HG03097 (cell line): Measurements from ENCODE around the gene RASSF5.

ENCODE experiments used
- ATAC-seq: cut with Tn5 transposase; IDR thresholded peaks from one replicate; pipeline ENCODE4 v1.9.1; 2021; ENCODE audit not compliant: unreplicated experiment, low FRiP score

RASSF5 gene

DNA sequence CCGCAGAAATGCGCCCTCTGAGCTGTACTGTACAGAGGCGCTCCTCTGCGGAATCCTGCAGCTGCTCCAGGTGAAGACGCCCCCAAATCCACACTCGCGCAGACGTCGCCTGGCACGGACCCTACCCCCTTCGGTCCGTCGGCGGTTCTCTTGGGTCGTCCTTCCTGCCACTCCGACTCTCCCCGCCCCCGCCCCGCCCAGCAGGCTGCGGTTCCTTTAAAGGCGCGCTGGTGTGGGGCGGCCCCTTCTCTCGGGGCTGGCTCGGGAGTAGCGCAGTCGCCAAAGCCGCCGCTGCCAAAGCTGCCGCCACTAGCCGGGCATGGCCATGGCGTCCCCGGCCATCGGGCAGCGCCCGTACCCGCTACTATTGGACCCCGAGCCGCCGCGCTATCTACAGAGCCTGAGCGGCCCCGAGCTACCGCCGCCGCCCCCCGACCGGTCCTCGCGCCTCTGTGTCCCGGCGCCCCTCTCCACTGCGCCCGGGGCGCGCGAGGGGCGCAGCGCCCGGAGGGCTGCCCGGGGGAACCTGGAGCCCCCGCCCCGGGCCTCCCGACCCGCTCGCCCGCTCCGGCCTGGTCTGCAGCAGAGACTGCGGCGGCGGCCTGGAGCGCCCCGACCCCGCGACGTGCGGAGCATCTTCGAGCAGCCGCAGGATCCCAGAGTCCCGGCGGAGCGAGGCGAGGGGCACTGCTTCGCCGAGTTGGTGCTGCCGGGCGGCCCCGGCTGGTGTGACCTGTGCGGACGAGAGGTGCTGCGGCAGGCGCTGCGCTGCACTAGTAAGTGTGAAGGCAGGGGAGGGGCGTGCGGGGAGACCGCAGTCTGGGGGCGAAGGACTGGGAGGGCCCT, at the start of gene RASSF5:
Gene RASSF5 (plus strand): TSS at position 248 of the 846 bp plus-strand sequence. CDS start 72 bp downstream, at position 320.
- no peak for ATAC-seq

- no peak for ATAC-seq
Observed at GRCh38 chr1:206459703-206460102, 47.6 kb upstream of the RASSF5 start.

DNA sequence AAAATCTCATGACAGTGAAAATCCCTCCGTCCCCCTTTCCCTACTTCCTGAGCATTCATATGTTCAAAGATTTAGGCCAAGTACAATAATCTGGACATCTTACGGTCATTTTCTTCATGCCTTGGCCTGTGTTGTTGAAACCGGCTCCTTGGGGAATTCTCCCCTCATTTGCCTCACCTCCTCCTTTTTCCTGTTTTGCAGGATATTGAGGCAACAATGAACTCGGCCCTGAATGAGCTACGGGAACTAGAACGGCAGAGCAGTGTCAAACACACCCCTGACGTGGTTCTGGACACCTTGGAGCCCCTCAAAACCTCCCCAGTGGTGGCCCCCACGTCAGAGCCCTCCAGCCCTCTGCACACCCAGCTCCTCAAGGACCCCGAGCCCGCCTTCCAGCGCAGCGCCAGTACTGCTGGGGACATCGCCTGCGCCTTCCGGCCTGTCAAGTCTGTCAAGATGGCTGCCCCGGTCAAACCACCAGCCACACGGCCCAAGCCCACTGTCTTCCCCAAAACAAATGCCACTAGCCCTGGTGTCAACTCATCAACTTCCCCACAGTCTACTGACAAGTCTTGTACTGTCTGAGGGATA, 46.4 kb upstream of the RASSF5 start:
- no peak for ATAC-seq

- ATAC-seq, result no peak
Observed at GRCh38 chr1:206461602-206462455, 45.5 kb upstream of the RASSF5 start.

DNA sequence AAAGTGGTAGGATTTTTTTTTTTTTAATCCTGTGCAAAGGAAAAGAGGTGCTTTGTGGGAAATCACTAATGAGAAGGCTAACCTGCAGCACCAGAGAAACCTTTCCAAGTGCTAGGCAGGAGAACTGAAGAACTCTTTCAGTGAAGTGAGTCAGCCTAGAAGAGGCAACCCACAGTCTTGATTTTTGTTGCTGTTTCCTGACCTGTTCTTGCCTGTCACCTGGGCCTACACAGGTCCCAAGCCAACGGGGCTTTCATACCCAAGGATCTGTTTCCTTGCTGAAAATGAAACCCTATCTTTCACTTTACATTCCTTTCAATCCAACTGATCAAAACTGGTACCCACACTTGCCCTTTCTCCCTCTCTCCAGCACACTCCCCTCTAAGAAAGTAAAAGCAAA, 44.2 kb upstream of the RASSF5 start:
- ATAC-seq, result no peak

GRCh38 chr1:206463911-206464310, 43.4 kb upstream of the RASSF5 start:
- ATAC-seq, result no peak

GRCh38 chr1:206464456-206464964, 42.8 kb upstream of the RASSF5 start:
- no peak for ATAC-seq

GRCh38 chr1:206465951-206466350, 41.4 kb upstream of the RASSF5 start:
- no peak for ATAC-seq

DNA sequence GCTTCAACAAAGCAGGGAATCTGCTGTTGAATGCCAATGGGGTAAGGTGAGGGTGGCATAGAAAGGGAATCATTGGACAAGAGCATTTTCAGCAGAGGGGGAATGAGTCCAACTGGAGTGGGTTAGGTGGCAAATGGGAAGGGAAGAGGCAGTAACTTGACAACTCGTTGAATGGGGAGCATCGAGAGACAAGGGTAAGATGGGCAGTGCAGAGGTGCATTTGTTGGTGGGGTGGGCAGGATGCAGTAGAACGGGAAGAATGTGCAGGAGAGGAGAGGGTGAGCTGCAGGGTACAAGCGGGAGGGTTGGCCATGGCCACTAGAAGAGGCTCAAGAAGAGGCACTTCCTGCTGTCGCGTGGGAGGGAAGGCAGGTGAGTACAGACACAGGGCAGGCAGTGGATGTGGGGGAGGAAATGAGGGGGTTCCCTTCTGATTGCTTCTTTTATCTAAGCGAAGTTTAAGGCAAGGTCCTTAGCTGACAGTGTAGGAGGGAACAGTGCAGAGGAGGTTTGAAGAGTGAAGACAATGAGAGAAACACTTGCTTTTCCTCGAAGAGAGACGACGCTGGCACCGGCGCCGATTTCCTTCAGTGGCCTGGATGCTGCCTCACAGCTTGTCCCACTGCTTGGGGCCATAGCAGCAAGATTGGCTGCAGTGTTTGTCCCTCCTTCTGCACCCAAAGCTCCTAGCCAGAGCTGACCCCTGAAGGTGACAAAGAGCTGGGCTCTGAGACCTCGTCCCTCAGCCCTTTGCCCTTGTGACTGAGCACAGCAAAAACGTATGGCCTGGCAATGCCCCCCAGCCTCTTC, 40.3 kb upstream of the RASSF5 start:
- no peak for ATAC-seq

- ATAC-seq, result no peak
Observed at GRCh38 chr1:206467915-206468314, 39.4 kb upstream of the RASSF5 start.

- no peak for ATAC-seq
Observed at GRCh38 chr1:206468571-206468970, 38.8 kb upstream of the RASSF5 start.

DNA sequence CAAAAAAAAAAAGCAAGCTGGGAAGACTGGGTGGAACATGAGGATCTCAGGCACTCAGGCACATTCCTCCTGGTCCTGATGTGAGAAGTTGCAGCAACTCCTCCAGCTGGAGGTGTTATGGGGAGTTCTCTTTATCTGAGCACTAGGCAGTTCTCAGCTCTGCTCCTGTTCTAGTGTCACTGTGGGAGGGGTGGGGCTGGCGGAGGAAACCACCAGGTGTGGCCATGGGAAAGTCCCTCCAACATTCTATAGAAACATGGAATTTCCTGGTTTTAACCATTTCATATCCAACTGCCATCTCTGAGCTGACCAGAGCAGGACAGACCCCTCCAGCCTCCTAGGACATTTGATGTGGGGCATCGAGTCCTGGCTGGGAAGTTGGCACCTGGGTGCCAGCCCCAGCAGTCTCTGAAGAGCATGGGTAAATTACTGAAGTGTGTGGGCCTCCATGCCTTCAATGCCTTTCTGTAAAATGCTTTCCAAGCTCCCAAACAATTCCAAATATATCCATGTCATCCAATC, 37.9 kb upstream of the RASSF5 start:
- ATAC-seq, result no peak

DNA sequence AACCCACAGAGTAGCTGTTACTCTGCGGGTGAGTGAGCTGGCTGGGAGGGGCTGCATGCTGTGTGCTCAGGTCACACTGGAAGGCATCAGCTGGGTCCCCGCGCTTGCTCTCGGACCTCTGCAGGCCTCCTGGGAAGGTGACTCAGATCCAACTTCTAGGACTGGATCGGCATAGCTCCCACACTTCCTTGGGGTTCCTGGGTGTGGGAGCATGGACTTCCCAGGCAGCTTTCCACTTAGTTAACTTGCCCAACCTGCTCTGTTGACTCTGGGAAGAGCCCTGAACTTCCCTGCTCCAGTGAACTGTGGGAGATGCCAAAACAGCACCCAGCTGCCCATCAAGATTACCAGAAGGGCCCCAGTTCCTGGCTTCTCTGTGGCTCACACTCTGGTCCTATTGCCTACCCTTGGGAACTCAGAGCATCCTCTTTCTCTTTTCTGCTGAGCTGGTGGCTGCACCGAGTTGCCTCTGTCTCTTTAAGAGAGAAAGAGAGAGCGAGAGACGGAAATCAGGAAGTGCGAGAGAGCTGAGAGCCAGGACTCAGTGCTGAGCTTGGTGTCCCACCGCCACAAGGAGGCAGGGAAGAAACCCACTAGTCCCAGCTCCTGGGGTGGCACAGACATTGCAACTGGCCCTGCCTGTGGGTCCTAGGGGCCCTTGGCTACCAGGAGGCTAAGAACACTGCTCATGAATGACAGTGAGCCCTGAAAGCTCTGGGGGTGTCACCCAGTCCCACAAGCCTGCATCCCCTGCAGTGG, 37.2 kb upstream of the RASSF5 start, which contains the start of gene IKBKE:
Gene IKBKE (plus strand): TSS at position 544 of the 759 bp plus-strand sequence. CDS start 2,752 bp downstream, outside the sequence.
- no peak for ATAC-seq

GRCh38 chr1:206470692-206471414, 36.5 kb upstream of the RASSF5 start:
- ATAC-seq, result no peak

GRCh38 chr1:206471415-206471801, 35.9 kb upstream of the RASSF5 start:
- ATAC-seq, result no peak

DNA sequence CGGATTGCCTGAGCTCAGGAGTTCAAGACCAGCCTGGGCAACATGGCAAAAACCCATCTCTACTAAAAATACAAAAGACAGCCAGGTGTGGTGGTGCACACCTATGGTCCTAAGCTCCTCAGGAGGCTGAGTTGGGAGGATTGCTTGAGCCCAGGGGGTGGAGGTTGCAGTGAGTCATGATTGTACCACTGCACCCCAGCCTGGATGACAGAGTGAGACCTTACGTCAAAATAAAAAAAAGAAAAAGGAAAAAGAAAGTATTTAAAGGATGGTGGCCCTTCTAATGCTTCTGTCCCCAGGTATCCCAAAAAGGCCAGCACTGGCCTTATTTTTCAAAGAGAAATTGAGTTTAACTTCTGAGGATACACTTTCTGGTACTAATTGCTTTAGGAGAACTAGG, 35.3 kb upstream of the RASSF5 start:
- ATAC-seq, result no peak

DNA sequence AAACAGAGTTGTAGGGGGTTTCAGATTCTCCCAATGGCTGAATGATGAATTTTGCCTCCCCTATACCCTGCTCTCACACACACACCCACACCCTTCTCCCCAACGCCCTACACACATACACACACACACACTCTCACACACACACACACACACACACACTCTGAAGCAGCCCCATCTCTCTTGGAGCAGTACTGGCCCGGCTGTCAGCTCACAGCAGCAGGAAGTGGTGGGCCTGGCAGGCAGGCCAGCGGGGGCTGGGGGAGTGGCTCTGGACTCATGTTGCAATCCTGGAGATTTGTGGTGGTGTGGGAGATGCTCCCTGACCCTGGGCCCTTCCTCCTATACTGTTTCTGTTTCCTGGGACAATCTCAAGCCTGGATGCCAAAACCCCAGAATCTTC, 34.9 kb upstream of the RASSF5 start:
- no peak for ATAC-seq

DNA sequence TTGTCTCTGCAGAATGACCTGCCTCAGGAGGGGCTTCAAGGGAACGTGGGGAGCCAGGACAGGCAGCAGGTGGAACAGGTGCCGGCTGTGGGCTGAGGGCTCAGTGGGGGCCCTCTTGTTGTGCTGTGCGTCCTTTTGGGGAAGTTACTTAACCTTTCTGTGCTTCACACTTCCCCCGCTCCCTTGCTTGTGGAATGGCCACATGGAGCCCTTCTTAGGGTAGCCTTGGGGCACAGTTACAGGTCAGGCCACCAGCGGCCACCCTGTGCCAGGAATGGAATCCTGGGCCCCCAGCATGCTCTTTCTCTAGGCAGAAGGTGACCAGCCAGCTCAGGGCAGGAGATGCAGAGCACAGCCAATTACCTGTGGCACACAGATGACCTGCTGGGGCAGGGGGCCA, 34.4 kb upstream of the RASSF5 start:
- ATAC-seq, result no peak
